RKO (cell line): ENCODE data around the gene CCDC106.

Source experiments
- DNase-seq: peaks from one replicate; pipeline ENCODE4 v3.0.0-alpha.2; 2016; ENCODE audit warnings: low spot score

Gene CCDC106

DNA sequence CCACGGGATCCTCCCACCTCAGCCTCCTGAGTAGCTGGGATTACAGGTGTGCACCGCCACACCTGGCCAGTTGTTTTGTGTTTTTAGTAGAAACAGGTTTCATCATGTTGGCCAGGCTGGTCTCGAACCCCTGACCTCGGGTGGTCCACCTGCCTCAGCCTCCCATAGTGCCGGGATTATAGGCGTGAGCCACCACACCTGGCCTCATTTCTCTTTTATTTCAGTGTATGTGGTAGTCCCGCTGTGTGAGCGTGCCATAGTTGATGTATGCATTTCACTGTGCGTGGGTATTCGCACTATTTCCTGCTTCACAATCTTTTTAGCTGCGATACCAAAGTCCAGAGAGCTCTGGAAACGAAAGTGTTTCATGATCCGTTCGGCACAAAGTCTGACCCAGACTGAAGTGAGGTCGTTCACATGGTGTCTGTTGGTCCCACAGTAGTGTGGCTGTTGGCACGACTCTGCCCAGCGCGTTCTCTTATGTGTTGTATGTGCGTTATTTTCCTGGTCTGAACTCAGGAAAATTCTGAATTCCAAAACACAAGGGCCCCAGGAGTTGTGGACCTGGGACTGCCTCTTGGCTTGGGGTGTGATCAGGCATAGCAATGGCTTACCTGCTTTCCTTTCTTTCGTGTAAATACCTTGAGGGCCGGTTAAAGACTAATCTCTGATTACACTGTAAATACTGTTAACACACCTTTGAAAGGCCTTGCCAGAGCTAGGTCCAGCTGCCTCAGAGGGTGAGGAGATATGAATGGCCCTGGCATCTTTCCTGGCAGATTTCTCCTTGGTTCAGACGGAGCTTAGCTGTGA lies 35.6 kb downstream of the CCDC106 start:
- DNase-seq, result no peak

DNA sequence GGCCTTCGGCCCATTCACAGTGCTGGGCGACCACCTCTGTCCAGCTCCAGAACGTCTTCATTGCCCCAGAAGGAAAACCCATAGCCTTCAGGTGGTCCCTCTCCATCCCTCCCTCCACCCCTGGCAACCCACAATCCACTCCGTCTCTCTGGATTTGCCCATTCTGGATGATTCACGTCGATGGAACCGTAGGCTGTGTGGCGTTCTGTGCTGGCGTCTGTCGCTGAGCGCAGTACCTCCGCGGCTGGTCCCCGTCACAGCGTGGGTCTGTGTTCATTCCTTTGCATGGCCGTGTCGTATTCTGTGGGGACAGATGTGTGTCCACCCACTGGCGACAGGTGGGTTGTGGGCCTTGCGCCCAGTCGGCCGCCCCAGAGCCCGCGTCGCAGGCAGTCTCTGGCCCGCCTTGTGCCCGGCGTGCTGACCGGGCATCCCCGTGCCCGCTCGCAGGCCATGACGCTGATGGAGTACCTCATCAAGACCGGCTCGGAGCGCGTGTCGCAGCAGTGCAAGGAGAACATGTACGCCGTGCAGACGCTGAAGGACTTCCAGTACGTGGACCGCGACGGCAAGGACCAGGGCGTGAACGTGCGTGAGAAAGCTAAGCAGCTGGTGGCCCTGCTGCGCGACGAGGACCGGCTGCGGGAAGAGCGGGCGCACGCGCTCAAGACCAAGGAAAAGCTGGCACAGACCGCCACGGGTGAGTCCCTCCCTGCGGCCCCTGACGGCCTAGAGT lies 37.1 kb downstream of the CCDC106 start:
- DNase-seq, result no peak

- no peak for DNase-seq
These were observed 37.8 kb downstream of the CCDC106 start for GRCh38 chr19:55685776-55686175.

DNA sequence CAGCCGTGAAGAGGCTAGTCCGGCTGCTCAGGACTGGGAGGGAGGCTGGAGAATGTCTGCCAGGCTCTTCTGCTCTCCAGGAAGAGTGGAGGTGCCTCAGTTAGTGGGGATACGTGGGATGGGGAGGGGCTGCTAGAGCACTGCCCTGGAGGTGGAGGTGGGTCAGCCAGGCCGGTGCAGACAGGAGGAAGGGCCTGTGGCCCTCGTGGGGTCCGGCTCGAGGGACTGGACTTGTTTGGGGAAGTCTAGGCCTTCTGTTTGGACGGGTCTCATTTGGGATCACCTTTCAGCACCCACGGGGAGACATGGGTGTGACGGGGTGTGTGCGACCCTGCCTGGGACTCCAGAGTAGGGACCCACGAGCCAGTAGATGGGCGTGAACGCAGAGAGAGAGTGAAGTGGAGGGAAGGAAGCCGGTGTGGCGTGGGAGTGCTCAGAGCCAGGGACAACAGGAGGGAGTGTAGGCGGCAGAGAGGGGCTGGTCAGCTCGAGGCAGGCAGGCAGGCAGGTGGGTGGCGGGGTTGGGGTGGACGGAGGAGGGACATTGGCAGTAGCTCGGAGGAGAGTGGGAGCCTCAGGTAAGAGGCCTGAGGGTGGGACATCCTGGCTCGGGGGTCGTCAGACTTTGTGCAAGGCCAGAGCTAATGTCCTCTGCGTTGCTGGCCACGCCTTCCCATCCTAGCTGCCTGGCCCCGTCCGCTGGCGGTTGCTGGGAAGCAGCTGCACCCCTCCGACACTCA lies 38.5 kb downstream of the CCDC106 start:
- no peak for DNase-seq

DNA sequence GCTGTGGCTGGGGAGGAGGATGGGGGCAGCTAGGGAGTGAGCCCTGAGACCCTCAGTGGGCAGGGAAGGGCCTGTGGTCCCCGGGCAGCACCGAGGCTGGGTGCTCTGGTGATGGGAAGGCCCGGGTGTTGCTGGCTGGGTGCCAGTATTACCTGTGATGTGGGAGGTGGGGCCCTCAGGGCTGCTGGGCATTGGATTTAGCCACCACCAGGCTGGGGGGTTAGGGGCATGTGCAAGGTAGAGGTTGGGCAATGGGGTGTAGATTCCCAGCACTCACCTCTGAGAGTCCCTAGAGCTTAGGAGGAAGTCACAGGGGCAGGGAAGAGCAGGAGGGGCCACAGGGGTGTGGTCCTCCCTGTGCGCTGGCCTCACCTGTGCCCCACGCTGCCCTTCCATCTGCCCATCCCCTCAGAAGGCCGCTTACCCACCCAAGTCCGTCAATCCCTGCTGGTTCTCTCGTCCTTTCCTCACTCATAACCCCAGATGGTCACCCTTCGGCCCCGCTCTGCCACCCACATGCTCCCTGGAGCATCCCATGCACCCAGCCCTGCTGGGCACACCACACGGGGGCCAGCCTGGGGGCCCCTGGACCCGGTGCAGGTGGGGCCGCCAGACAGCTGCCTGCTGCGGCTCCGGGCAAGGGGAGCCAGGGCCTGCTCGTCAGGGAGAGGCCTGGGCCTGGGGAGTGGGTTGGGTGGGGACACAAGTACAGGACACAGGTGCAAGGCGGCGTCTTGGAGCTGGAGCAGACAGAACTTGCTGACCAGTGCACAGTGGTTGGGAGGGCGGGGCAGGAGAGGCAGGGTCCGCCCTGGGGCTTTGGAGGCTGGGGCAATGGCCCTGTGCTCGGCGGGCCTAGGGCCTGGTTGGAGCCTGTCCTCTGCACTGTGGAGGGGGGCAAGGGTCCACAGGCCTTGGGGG lies 39.5 kb downstream of the CCDC106 start:
- DNase-seq, result no peak

- DNase-seq, result no peak
These were observed 40.6 kb downstream of the CCDC106 start for GRCh38 chr19:55688422-55689218.

DNA sequence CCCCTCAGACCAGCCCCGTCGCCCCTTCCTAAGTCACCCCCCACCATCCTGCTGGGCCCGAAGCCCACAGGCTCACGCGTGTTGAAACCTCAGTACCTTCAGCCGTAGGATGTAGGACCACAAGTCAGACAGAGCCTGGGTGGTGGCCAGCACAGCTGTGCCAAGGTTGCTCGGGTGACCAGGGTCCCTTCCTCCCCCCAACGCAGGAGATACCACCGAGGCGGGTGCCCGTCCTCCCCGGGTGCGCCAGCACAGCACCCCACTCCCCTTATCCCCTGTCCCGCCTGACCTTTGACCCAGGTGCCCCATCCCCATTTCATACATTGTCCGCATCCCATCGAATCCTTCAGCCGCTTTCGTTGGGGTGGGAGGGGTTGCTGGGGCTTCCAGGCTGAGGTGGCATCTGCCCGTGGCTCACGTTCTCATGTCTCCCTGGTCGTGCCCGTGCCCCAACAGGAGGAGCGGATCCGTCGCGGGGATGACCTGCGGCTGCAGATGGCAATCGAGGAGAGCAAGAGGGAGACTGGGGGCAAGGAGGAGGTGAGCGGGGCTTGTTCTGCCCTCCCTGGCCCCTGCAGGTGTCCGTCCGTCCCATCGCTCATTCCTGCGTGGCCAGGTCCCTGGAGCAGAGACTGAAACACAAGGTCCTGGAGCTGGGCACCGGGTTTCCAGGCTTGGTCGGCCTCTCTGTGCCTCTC lies 41.5 kb downstream of the CCDC106 start:
- DNase-seq, result no peak

- DNase-seq, result no peak
These were observed 42.2 kb downstream of the CCDC106 start for GRCh38 chr19:55690109-55690768.

GRCh38 chr19:55690769-55691545 lies 42.9 kb downstream of the CCDC106 start:
- no peak for DNase-seq

DNA sequence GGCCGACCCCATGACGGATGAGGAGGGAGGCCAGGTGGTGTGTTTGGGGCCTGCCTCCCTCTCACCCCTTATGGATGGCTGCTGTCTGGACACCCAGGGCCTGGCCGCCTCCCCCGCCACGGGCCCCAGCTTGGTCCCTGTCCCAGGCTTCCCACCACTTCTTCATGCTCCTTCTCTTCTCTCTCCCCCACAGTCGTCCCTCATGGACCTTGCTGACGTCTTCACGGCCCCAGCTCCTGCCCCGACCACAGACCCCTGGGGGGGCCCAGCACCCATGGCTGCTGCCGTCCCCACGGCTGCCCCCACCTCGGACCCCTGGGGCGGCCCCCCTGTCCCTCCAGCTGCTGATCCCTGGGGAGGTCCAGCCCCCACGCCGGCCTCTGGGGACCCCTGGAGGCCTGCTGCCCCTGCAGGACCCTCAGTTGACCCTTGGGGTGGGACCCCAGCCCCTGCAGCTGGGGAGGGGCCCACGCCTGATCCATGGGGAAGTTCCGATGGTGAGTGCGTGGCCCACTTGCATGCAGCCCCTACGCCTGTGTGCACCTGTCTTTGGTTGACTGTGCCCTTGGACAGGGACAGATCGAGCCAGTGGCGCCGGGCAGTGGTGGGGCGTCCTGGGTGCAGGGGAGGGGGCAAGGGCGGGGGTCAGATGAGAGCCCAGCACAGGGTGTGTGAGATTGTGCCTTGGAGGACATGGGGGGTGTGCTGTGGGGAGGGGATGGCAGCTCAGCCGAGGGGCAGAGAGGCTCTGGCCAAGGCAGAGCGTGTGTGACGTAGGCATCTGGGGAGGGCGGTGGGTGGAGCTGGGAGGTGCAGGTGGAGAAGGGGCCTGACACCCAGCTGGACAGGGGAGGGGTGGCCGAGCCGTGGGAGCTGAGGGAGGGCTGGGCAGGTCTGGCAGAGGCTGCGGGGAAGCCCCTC lies 43.8 kb downstream of the CCDC106 start:
- no peak for DNase-seq

DNA sequence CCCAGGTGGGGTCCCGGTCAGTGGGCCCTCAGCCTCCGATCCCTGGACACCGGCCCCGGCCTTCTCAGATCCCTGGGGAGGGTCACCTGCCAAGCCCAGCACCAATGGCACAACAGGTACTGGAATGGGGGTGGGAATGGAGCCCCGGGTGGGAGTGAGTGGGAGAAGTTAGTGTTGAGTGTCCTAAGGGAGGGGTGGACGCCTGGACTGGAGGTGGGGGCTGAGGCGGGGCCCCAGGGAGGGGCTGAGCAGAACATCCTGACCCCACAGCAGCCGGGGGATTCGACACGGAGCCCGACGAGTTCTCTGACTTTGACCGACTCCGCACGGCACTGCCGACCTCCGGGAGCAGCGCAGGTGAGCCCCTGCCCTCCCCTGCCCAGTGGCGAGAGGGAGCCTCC lies 44.7 kb downstream of the CCDC106 start:
- DNase-seq, result no peak

DNA sequence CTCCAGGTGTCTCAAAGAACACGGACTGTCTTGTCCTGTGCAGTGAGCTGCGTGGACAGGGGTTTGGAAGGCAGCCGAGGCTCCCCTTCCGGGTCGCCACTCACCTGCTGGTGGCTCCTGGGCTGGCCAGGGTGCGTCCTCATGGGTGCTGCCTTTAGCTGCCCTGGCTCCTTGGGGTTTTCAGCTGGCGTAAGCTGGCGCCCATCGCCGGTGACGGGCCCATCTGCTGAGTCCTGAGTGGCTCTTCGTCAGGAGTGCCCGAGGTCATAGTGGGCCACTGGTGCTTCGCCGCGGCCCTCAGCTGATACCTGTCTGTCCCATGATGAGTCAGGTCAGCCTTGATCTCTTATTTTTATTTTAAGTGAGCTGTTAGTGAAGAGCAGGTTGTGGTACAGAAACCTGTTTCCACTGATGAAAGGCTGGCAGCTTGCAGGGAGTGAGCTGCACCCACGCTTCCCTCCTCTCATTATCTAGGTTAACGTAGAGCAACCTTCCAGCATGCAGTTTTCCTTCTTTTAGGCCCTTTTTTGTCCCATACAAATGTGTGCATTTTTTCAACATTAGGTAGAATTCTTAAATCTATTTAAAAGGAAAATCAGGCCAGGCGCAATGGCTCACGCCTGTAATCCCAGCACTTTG lies 45.4 kb downstream of the CCDC106 start:
- no peak for DNase-seq

DNA sequence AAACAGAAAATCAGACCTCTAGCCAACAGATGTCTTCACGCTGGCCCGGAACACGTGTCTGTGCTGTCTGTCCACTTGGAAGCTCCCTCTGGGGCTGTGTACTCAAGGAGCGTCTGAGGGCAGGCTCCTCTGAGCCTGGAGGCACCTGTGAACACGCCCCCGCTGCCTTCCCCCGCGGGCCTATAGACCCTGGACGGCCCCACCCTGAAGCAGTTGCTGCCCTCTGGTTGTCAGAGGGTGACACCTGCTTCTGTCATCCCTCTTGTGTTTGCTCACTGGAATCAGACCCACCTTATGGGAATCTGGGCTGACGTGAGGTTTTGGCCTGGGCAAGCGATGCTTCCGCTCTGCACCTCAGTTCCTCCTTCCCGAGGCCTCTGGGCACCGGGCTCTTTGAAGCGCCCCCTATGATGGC lies 46.2 kb downstream of the CCDC106 start:
- no peak for DNase-seq

DNA sequence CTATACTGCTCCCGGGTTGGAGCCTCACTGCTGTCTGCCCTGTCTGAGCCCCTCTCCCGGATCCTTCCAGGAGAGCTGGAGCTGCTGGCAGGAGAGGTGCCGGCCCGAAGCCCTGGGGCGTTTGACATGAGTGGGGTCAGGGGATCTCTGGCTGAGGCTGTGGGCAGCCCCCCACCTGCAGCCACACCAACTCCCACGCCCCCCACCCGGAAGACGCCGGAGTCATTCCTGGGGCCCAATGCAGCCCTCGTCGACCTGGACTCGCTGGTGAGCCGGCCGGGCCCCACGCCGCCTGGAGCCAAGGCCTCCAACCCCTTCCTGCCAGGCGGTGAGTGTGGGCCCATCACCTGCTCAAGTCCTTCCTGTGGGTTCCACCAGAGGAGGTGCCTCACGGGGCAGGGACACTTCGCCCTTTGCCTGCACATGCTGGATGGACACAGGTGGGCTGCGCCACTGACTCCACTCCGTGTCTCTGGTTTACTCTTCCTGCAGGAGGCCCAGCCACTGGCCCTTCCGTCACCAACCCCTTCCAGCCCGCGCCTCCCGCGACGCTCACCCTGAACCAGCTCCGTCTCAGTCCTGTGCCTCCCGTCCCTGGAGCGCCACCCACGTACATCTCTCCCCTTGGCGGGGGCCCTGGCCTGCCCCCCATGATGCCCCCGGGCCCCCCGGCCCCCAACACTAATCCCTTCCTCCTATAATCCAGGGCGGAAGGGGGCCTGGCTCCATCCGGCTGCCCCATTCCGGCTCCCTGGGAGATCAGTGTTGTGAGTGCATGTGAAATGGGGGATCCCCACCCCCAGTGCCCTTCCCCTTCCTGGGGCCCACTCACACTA lies 46.9 kb downstream of the CCDC106 start:
- no peak for DNase-seq

DNA sequence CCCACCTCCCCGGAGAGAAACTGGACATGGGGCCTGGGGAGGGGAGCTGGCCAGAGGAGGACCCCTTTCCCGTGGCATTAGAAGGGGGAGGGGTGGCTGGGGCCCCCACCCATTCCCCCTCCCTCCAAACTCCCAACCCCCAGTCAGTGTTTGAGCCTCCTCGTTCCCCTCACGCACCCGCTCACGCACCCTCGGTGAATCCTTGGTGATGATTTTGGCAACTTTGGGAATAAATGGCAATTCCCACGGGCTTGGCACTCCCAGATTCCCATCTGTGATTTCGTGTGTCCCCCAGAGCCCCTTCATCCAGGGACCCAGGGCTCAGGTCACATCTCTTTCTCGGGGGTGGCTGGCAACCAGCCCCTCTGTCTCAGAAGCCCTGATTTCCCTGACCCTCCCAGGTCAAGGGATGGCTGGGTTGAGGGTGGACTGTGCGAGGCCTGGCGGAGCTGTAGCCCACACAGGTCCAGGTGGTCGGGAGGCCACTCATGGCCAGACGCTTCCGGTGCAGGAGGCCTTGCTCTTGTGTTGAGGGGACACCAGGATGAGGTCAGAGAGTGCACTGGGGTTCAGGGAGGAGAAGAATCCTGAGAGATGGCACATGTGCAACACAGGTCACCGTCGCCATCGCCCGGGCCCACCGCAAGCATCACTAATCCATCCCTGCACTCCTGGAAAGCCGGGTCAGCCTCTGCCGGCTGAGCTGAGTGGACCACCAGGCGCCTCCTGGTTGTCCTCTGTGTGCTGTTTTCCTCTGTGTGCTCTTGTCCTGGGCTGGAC lies 47.7 kb downstream of the CCDC106 start:
- DNase-seq, result no peak
